GM12801 (cell line): ENCODE measurements around the gene GATC.

ENCODE experiments used
- TF ChIP-seq, protein P1 (sequence below): IDR thresholded peaks from one replicate; pipeline ENCODE4 v1.5.1; 2011; ENCODE audit warnings: control low read depth; ENCODE audit not compliant: insufficient read length; ENCODE audit errors: extremely low read depth

The GATC gene

DNA sequence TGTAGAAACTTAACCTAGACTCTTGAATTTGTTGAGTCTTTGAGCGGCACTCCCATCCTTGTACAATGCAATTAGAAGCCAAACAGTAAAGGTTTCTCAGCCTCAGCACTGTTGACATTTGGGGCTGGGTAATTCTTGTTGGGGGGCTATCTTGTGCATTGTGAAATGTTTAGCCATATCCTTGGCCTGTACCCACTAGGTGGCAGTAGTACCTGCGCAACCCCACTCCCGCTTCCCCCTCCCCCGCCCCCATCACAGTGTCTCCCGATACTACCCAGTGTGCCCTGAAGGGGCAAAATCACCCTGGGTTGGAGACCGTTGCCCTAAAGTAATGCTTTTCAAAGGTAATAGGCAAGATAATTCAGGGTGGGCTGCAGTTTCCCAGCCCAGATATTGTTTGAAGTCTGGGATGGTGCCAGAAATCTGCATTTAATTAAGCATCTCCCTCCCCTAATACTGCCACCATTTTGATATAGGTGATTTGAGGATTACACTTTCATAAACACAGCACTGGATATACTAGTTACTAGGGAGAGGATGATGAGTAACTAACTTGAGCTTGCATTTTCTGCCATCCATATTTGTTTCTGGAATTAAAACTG is 6.5 kb upstream of the GATC start:
- TF ChIP-seq, protein P1, sequence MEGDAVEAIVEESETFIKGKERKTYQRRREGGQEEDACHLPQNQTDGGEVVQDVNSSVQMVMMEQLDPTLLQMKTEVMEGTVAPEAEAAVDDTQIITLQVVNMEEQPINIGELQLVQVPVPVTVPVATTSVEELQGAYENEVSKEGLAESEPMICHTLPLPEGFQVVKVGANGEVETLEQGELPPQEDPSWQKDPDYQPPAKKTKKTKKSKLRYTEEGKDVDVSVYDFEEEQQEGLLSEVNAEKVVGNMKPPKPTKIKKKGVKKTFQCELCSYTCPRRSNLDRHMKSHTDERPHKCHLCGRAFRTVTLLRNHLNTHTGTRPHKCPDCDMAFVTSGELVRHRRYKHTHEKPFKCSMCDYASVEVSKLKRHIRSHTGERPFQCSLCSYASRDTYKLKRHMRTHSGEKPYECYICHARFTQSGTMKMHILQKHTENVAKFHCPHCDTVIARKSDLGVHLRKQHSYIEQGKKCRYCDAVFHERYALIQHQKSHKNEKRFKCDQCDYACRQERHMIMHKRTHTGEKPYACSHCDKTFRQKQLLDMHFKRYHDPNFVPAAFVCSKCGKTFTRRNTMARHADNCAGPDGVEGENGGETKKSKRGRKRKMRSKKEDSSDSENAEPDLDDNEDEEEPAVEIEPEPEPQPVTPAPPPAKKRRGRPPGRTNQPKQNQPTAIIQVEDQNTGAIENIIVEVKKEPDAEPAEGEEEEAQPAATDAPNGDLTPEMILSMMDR: no peak

DNA sequence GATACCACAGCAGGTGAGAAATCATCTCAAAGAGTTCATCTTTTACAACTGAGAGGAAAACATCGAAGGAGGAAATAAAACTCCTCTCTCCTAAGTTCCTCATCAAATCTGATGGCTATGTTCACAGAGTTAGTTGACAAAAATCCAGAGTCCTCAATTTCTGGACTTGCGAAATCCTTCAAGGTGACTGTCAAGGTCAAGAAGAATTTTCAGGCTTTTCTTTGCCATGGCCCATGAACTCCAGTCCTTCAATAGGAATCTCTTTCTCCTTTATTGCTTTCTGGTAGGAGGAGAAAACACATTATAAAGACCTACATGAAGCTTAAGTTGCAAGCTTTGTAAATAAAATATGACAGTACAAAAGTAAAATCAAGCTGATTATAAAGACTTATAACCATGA is 1.6 kb upstream of the GATC start:
- TF ChIP-seq, protein P1: no peak

DNA sequence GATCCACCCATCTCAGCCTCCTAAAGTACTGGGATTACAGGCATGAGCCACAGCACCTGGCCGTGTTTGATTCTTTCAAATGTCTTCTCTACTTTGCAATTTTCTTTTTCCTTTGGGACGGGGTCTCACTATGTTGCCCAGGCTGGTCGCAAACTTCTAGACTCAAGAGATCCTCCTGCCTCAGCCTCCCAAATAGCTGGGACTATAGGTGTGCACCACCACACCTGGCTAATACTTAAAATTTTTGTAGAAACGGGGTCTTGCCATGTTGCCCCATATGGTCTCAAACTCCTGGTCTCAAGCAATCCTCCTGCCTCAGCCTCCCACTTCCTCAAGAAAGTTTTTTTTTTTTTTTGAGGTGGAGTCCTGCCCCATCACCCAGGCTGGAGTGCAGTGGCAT is 1.7 kb downstream of the GATC start:
- TF ChIP-seq, protein P1: no peak

DNA sequence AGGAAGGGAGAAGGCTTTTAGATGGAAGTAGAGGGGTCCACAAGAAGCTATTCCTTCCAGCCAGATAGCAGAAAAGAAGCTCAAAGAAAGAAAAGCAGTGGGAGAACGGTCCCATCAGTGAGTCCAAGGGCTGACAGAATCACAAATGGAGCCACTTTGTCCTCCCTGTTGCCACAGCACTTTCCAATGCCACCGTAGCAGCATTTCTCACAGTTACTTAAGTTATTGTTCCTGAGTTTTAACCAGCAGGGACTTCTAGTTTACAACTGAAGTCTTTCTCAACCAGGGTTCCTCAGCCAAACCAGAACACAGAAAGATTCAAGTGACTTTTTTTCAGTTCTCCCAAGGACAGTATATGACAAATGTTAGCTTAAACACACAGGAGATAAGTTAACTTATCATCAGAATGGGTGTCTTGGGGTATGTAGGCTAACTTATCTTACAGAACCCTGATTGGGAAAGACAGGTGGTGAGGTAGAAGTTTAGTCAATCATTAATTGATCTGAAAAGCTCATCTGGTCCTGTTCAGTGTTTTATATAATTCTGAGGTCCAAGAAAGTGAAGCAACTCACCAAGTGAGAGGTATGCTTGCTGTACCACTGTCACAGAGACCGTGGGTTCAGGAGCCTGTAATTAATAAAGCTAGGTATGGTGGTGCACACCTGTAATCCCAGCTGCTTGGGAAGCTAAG is 7.0 kb downstream of the GATC start:
- TF ChIP-seq, protein P1: no peak

DNA sequence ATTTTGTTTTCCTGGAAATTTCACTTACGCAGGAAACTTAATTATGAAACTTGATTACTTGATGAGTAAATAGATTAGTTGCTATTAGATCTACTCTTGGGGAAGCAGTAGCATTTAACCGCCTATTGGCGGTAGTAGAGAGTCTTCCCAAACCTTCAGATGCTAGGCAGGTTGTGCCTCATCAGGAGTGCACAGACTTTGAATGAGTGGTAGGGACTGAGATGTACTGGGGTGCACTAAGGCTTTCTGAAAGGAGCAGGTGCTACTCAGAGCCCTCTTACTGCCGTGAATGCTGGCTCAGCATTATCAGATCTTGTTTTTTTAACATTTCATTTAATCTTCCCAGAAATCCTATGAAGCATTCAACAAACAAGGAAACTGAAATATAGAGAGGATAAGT is 7.7 kb downstream of the GATC start:
- TF ChIP-seq, protein P1: no peak

DNA sequence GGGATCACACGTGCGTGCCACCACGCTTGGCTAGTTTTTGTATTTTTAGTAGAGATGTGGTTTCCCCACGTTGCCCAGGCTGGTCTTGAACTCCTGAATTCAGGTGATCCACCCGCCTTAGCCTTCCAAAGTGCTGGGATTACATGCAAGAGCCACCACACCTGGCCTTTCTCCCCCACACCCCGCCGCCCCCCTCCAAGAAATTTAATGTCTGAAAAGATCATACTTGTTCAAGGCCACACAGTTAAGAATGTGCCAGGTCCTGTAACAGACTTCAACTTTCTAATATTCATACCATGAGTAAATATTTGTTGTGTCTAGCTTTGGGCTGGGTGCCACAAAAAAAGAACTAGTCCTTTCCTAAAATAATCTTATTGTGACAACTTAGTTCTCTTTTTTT is 9.1 kb downstream of the GATC start:
- TF ChIP-seq, protein P1: no peak

DNA sequence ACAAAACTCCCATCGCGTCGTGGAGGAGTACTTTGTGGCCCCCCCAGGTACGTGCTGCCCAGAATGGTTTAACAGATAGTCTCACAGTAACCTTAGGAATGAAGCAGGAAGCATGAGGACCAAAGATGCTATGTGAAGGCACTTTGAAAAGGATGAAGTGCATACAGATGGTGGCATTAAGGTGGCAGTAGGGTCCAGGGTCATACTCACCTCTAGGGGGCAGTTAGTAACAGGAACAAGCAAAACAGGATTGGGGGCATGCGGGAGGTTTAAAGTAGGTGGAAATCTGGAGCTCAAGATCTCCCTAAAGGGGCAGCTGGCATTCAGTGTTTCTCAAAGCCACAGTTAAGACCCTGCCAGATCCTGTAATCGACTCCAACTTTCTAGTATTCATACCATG is 10.9 kb downstream of the GATC start:
- TF ChIP-seq, protein P1: no peak
